Suppressor macrophage treated with lipopolysaccharide for 1 hour (primary cell): Measurements from ENCODE around the gene EFEMP2.

Source experiments
- DNase-seq, 3 donors: peaks; one replicate each; pipeline ENCODE4 v3.0.0-alpha.2; 2020 to 2022

The EFEMP2 gene

GRCh38 chr11:65872586-65873317 lies at the start of gene EFEMP2:
TSS of gene EFEMP2 (minus strand) at chr11:65872800. CDS start at chr11:65872354, 446 bp downstream.
- DNase-seq: peak in 2 of 3 donors; percentile 52 to 62

GRCh38 chr11:65921876-65922275 lies 49.3 kb upstream of the EFEMP2 start:
- DNase-seq: no peak

GRCh38 chr11:65921033-65921555 lies 48.5 kb upstream of the EFEMP2 start:
- no peak for DNase-seq

- no peak for DNase-seq
Observed at GRCh38 chr11:65920372-65920802, 47.8 kb upstream of the EFEMP2 start.

GRCh38 chr11:65919573-65920371 lies 47.2 kb upstream of the EFEMP2 start:
- DNase-seq: peak; percentile 30 to 61 (median 41)

- peak; percentile 99 to 100 (median 99) for DNase-seq
Observed at GRCh38 chr11:65919141-65919572, 46.6 kb upstream of the EFEMP2 start, which contains the start of gene DRAP1. TSS of gene DRAP1 (plus strand) at chr11:65919426. CDS start at chr11:65919502, 76 bp downstream.

GRCh38 chr11:65918211-65919140 lies 45.9 kb upstream of the EFEMP2 start, which contains the start of gene C11orf68:
TSS of gene C11orf68 (minus strand) at chr11:65919062. CDS start at chr11:65919031, 31 bp downstream.
- no peak for DNase-seq

GRCh38 chr11:65917434-65918210 lies 45.0 kb upstream of the EFEMP2 start:
- no peak for DNase-seq

- no peak for DNase-seq
Observed at GRCh38 chr11:65917077-65917433, 44.5 kb upstream of the EFEMP2 start.

- no peak for DNase-seq
Observed at GRCh38 chr11:65916391-65916790, 43.8 kb upstream of the EFEMP2 start.

- DNase-seq: peak; percentile 85
Observed at GRCh38 chr11:65915821-65916251, 43.2 kb upstream of the EFEMP2 start.

GRCh38 chr11:65915101-65915820 lies 42.7 kb upstream of the EFEMP2 start:
- no peak for DNase-seq

GRCh38 chr11:65912845-65913244 lies 40.2 kb upstream of the EFEMP2 start:
- peak; percentile 79 to 86 (median 84) for DNase-seq

GRCh38 chr11:65911682-65912568 lies 39.3 kb upstream of the EFEMP2 start:
- DNase-seq: peak in 1 of 3 donors; percentile 46

GRCh38 chr11:65907878-65908277 lies 35.3 kb upstream of the EFEMP2 start:
- DNase-seq: no peak

GRCh38 chr11:65906602-65907001 lies 34.0 kb upstream of the EFEMP2 start:
- no peak for DNase-seq

GRCh38 chr11:65903715-65904114 lies 31.1 kb upstream of the EFEMP2 start:
- DNase-seq: no peak

- no peak for DNase-seq
Observed at GRCh38 chr11:65903068-65903481, 30.5 kb upstream of the EFEMP2 start.

- no peak for DNase-seq
Observed at GRCh38 chr11:65900899-65901180, 28.2 kb upstream of the EFEMP2 start.
